K562 (cell line): ENCODE data around the gene FCRL3.

Experiments
- EGR1 ChIP-seq: fragments of 450-650 bp; conservative IDR thresholded peaks from 2 replicates; pipeline ENCODE4 v1.6.1; 2017; ENCODE audit warnings: mild to moderate bottlenecking
- EZH2 ChIP-seq: IDR thresholded peaks from 2 replicates; pipeline ENCODE4 v1.6.1; 2012; ENCODE audit warnings: low read depth, mild to moderate bottlenecking, inconsistent platforms, low read length, borderline replicate concordance
- MTA3 ChIP-seq: fragments of 450-650 bp; formaldehyde crosslinking; IDR thresholded peaks from 2 replicates; pipeline ENCODE4 v1.6.1; 2017; ENCODE audit warnings: mild to moderate bottlenecking, borderline replicate concordance
- MYNN ChIP-seq, 2 experiments: sonication (generic); formaldehyde crosslinking in 1 of 2; IDR thresholded peaks; 2 replicates each; pipeline versions ENCODE4 v1.5.0 to v1.6.1; 2016 to 2020; ENCODE audit warnings: antibody characterized with exemption in 1 of 2, missing genetic modification reagents in 1 of 2
- NFYB ChIP-seq: IDR thresholded peaks from 2 replicates; pipeline ENCODE4 v1.6.1; 2011; ENCODE audit warnings: mild to moderate bottlenecking, moderate library complexity; ENCODE audit not compliant: insufficient read length; ENCODE audit errors: extremely low read depth
- POLR2A ChIP-seq: fragments of 450-650 bp; conservative IDR thresholded peaks from 2 replicates; pipeline ENCODE4 v1.6.1; 2016
- POLR2AphosphoS5 ChIP-seq: IDR thresholded peaks from 2 replicates; pipeline ENCODE4 v1.6.1; 2011; ENCODE audit warnings: mild to moderate bottlenecking, low read depth, low read length, moderate library complexity; ENCODE audit not compliant: control insufficient read depth, insufficient read depth
- TEAD4 ChIP-seq, 2 experiments: sonication (generic) in 1 of 2; formaldehyde crosslinking in 1 of 2; IDR thresholded peaks; 2 replicates each; pipeline versions ENCODE4 v1.6.1 to v1.8.0; 2012 to 2022; ENCODE audit warnings: borderline replicate concordance in 1 of 2, inconsistent platforms in 1 of 2, low read length in 1 of 2, mild to moderate bottlenecking in 1 of 2, missing genetic modification reagents in 1 of 2
- TF ChIP-seq, protein P1 (sequence below): fragments of 200-400 bp; formaldehyde crosslinking; IDR thresholded peaks from 2 replicates; pipeline ENCODE4 v1.6.1; 2017; ENCODE audit warnings: mild to moderate bottlenecking, low read depth, low read length, moderate library complexity
- TF ChIP-seq, protein P2 (sequence below): sonication (generic); formaldehyde crosslinking; IDR thresholded peaks from 2 replicates; pipeline ENCODE4 v1.8.1; 2023; ENCODE audit warnings: mild to moderate bottlenecking, missing genetic modification reagents, moderate library complexity
- TF ChIP-seq, protein P3 (sequence below): sonication (generic); formaldehyde crosslinking; IDR thresholded peaks from 2 replicates; pipeline ENCODE4 v1.9.0; 2022; ENCODE audit warnings: mild to moderate bottlenecking, missing genetic modification reagents

GRCh38 chr1:157723157-157723556 lies 22.6 kb upstream of the FCRL3 start:
- TF ChIP-seq EGR1 (no peak), POLR2AphosphoS5 (no peak), EZH2 (no peak), MYNN (IDR thresholded peaks at IDR 0.05) (no peak), MYNN (CRISPR knock-in tag; IDR thresholded peaks at IDR 0.05) (no peak), NFYB (no peak), POLR2A (no peak), MTA3 (no peak), TEAD4 (IDR thresholded peaks at IDR 0.05; ENCODE audit: low read length) (no peak), TEAD4 (CRISPR knock-in tag; IDR thresholded peaks at IDR 0.05; ENCODE audit: borderline replicate concordance) (no peak)
- TF ChIP-seq, protein P1, sequence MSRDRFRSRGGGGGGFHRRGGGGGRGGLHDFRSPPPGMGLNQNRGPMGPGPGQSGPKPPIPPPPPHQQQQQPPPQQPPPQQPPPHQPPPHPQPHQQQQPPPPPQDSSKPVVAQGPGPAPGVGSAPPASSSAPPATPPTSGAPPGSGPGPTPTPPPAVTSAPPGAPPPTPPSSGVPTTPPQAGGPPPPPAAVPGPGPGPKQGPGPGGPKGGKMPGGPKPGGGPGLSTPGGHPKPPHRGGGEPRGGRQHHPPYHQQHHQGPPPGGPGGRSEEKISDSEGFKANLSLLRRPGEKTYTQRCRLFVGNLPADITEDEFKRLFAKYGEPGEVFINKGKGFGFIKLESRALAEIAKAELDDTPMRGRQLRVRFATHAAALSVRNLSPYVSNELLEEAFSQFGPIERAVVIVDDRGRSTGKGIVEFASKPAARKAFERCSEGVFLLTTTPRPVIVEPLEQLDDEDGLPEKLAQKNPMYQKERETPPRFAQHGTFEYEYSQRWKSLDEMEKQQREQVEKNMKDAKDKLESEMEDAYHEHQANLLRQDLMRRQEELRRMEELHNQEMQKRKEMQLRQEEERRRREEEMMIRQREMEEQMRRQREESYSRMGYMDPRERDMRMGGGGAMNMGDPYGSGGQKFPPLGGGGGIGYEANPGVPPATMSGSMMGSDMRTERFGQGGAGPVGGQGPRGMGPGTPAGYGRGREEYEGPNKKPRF: no peak
- TF ChIP-seq, protein P2, sequence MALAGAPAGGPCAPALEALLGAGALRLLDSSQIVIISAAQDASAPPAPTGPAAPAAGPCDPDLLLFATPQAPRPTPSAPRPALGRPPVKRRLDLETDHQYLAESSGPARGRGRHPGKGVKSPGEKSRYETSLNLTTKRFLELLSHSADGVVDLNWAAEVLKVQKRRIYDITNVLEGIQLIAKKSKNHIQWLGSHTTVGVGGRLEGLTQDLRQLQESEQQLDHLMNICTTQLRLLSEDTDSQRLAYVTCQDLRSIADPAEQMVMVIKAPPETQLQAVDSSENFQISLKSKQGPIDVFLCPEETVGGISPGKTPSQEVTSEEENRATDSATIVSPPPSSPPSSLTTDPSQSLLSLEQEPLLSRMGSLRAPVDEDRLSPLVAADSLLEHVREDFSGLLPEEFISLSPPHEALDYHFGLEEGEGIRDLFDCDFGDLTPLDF: no peak
- TF ChIP-seq, protein P3, sequence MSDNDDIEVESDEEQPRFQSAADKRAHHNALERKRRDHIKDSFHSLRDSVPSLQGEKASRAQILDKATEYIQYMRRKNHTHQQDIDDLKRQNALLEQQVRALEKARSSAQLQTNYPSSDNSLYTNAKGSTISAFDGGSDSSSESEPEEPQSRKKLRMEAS (CRISPR knock-in tag): no peak
